DOHH2 (cell line): ENCODE data around the gene HMCN2.

Source experiments
- H3F3A ChIP-seq: fragments of 200-600 bp; sonication (generic), shearing (Covaris generic); 2 replicates; pipeline ENCODE4 v1.6.0; 2016; ENCODE audit warnings: antibody characterized with exemption, mild to moderate bottlenecking; ENCODE audit not compliant: control insufficient read depth, insufficient read depth
- H3K27ac ChIP-seq: fragments of 200-600 bp; sonication (generic); 2 replicates; pipeline ENCODE4 v1.5.1; 2014; ENCODE audit warnings: low read depth, mild to moderate bottlenecking, low read length, moderate library complexity
- H3K27me3 ChIP-seq: fragments of 200-600 bp; sonication (generic); 2 replicates; pipeline ENCODE4 v1.6.1; 2014; ENCODE audit warnings: mild to moderate bottlenecking, low read length, mixed read lengths; ENCODE audit not compliant: control insufficient read depth
- H3K36me3 ChIP-seq: fragments of 200-600 bp; sonication (generic); 2 replicates; pipeline ENCODE4 v1.6.1; 2014; ENCODE audit warnings: mild to moderate bottlenecking, low read length, moderate library complexity, mixed read lengths; ENCODE audit not compliant: control insufficient read depth
- H3K4me1 ChIP-seq: fragments of 200-600 bp; sonication (generic); 2 replicates; pipeline ENCODE4 v1.6.1; 2014; ENCODE audit warnings: mild to moderate bottlenecking, low read length, mixed read lengths; ENCODE audit not compliant: control insufficient read depth
- H3K4me2 ChIP-seq: fragments of 200-600 bp; sonication (generic); 2 replicates; pipeline ENCODE4 v1.6.0; 2014; ENCODE audit warnings: mild to moderate bottlenecking, low read length, moderate library complexity
- H3K4me3 ChIP-seq: fragments of 200-600 bp; sonication (generic); 2 replicates; pipeline ENCODE4 v1.5.1; 2014; ENCODE audit warnings: mild to moderate bottlenecking, low read length, mixed read lengths
- H3K79me2 ChIP-seq: fragments of 200-600 bp; sonication (generic); 2 replicates; pipeline ENCODE4 v1.6.1; 2014; ENCODE audit warnings: mild to moderate bottlenecking, low read length, mixed read lengths; ENCODE audit not compliant: control insufficient read depth
- H3K9me2 ChIP-seq: fragments of 200-600 bp; sonication (generic); replicated peaks from 2 replicates; pipeline ENCODE4 v1.6.1; 2014; ENCODE audit warnings: mild to moderate bottlenecking, low read length, mixed read lengths; ENCODE audit not compliant: control insufficient read depth
- H3K9me3 ChIP-seq: fragments of 200-600 bp; sonication (generic); 2 replicates; pipeline ENCODE4 v1.6.1; 2014; ENCODE audit warnings: antibody characterized with exemption, low read length, mixed read lengths; ENCODE audit not compliant: control insufficient read depth, insufficient read depth
- H4K20me1 ChIP-seq: fragments of 200-600 bp; sonication (generic); 2 replicates; pipeline ENCODE4 v1.6.0; 2014; ENCODE audit warnings: low read depth, mild to moderate bottlenecking, antibody characterized with exemption, low read length, moderate library complexity; ENCODE audit not compliant: control insufficient read depth, insufficient read depth
- EZH2phosphoT487 ChIP-seq: fragments of 200-600 bp; sonication (generic); IDR thresholded peaks from 2 replicates; pipeline ENCODE4 v1.6.1; 2017; ENCODE audit warnings: borderline replicate concordance, mild to moderate bottlenecking, antibody characterized with exemption, low read length, moderate library complexity, mixed read lengths
- TF ChIP-seq, protein P1 (sequence below): fragments of 200-600 bp; sonication (generic); IDR thresholded peaks from one replicate; pipeline ENCODE4 v1.5.1; 2014; ENCODE audit warnings: antibody characterized with exemption, mild to moderate bottlenecking, low read depth, low read length; ENCODE audit not compliant: poor library complexity, severe bottlenecking

Gene HMCN2

DNA sequence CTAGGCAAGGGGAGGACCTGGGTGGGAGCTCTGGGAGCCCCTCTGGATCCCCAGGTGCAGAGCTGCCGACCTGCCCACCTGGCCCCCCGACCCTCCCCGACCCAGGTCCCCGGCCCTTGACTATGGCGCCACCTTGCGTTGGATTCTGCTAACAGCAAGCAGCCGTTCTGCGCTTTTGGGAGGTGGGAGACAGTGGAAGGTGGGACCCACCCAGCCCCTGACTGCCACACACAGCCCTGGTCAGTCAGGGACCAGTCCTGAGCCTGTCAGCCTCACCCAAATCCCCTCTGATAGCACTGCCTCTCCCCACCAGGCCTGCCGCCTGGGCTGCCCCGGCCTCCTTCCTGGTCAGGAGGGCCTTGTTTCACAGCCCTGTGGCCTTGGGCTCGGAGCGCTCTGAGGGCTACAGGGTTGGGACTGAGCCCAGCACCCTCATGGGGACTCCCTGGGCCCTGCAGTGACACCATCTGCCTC is 77.9 kb downstream of the HMCN2 start:
- H3K79me2 ChIP-seq = no peaks in the 10 kb centered on the region
- peaks cover 6% of the 10 kb centered on the region; the same call in 1 of the 2 replicates for H3K9me3 ChIP-seq
- H3K27me3 ChIP-seq = no peaks in the 10 kb centered on the region
- H4K20me1 ChIP-seq = no peaks in the 10 kb centered on the region
- H3K36me3 ChIP-seq = no peaks in the 10 kb centered on the region
- TF ChIP-seq, protein P1, sequence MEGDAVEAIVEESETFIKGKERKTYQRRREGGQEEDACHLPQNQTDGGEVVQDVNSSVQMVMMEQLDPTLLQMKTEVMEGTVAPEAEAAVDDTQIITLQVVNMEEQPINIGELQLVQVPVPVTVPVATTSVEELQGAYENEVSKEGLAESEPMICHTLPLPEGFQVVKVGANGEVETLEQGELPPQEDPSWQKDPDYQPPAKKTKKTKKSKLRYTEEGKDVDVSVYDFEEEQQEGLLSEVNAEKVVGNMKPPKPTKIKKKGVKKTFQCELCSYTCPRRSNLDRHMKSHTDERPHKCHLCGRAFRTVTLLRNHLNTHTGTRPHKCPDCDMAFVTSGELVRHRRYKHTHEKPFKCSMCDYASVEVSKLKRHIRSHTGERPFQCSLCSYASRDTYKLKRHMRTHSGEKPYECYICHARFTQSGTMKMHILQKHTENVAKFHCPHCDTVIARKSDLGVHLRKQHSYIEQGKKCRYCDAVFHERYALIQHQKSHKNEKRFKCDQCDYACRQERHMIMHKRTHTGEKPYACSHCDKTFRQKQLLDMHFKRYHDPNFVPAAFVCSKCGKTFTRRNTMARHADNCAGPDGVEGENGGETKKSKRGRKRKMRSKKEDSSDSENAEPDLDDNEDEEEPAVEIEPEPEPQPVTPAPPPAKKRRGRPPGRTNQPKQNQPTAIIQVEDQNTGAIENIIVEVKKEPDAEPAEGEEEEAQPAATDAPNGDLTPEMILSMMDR = peak; percentile 97
- no peak for TF ChIP-seq EZH2phosphoT487
- no peaks in the 10 kb centered on the region for H3K9me2 ChIP-seq
- no peaks in the 10 kb centered on the region for H3F3A ChIP-seq
- H3K27ac ChIP-seq = no peak overlapping the region
- H3K4me2 ChIP-seq = no peak overlapping the region
- H3K4me1 ChIP-seq = no peaks in the 10 kb centered on the region
- H3K4me3 ChIP-seq = no peak overlapping the region

GRCh38 chr9:130344366-130344765 is 78.8 kb downstream of the HMCN2 start:
- TF ChIP-seq EZH2phosphoT487 = no peak
- TF ChIP-seq, protein P1 = no peak
- peaks cover 6% of the 10 kb centered on the region; the same call in 1 of the 2 replicates for H3K9me3 ChIP-seq
- H3K36me3 ChIP-seq = no peaks in the 10 kb centered on the region
- H3F3A ChIP-seq = no peaks in the 10 kb centered on the region
- H3K9me2 ChIP-seq = no peaks in the 10 kb centered on the region
- no peaks in the 10 kb centered on the region for H3K27me3 ChIP-seq
- no peak overlapping the region for H3K4me2 ChIP-seq
- H3K4me1 ChIP-seq = no peaks in the 10 kb centered on the region
- no peak overlapping the region for H3K27ac ChIP-seq
- H3K79me2 ChIP-seq = no peaks in the 10 kb centered on the region
- no peaks in the 10 kb centered on the region for H4K20me1 ChIP-seq
- H3K4me3 ChIP-seq = no peak overlapping the region

GRCh38 chr9:130345009-130345896 is 79.7 kb downstream of the HMCN2 start:
- Histone ChIP-seq H3K9me3 (peaks cover 6% of the 10 kb centered on the region; the same call in 1 of the 2 replicates), H3K4me1 (no peaks in the 10 kb centered on the region), H3F3A (no peaks in the 10 kb centered on the region), H3K27ac (no peak overlapping the region), H3K4me3 (no peak overlapping the region), H3K36me3 (no peaks in the 10 kb centered on the region), H3K4me2 (no peak overlapping the region), H3K9me2 (no peaks in the 10 kb centered on the region), H3K27me3 (no peaks in the 10 kb centered on the region), H3K79me2 (no peaks in the 10 kb centered on the region), H4K20me1 (no peaks in the 10 kb centered on the region)
- TF ChIP-seq, protein P1 = no peak
- no peak for TF ChIP-seq EZH2phosphoT487
